WTC11 (cell line): Measurements from ENCODE around the gene OSCP1. TPM values are rescaled to one million over a fixed set of nuclear protein-coding genes. Genes with fewer than 3 reads are reported as not detected.

Experiments
- ATAC-seq: fragments of 200-7000 bp; cut with Tn5 transposase; 2 replicates; pipeline ENCODE4 v1.10.0; 2021; ENCODE audit warnings: mild to moderate bottlenecking, moderate library complexity
- CTCF ChIA-PET: fragments of 300-600 bp; sonication (Branson Sonifier 250); formaldehyde crosslinking; loops from one replicate; lab custom pipeline; 2021; ENCODE audit warnings: antibody characterized with exemption; lab: Charles Lee
- POLR2A ChIA-PET: fragments of 350-600 bp; sonication (Branson Sonifier 250); formaldehyde crosslinking; loops from one replicate; lab custom pipeline; 2021; ENCODE audit warnings: antibody characterized with exemption; lab: Charles Lee
- DNase-seq: peaks from one replicate; pipeline ENCODE4 v3.0.0; 2021; ENCODE audit warnings: low spot score
- H3K27ac Mint-ChIP-seq: 2 replicates; pipeline ENCODE4 v1.8.0; 2021; ENCODE audit warnings: mixed read lengths
- H3K27me3 Mint-ChIP-seq: 2 replicates; pipeline ENCODE4 v1.8.0; 2021; ENCODE audit warnings: low read depth, mild to moderate bottlenecking, moderate library complexity, mixed read lengths
- H3K36me3 Mint-ChIP-seq: 2 replicates; pipeline ENCODE4 v1.8.0; 2021; ENCODE audit warnings: mixed read lengths
- H3K4me1 Mint-ChIP-seq: 2 replicates; pipeline ENCODE4 v1.8.0; 2022; ENCODE audit warnings: mixed read lengths
- H3K4me3 Mint-ChIP-seq: 2 replicates; pipeline ENCODE4 v1.8.0; 2021; ENCODE audit warnings: mild to moderate bottlenecking, moderate library complexity, mixed read lengths
- H3K9me3 Mint-ChIP-seq: 2 replicates; pipeline ENCODE4 v1.8.0; 2021; ENCODE audit warnings: mixed read lengths
- CREB1 ChIP-seq: sonication (generic); formaldehyde crosslinking; IDR thresholded peaks from 2 replicates; pipeline ENCODE4 v1.8.0; 2023; ENCODE audit warnings: mild to moderate bottlenecking, missing genetic modification reagents
- CREM ChIP-seq: sonication (generic); formaldehyde crosslinking; IDR thresholded peaks from 2 replicates; pipeline ENCODE4 v1.8.1; 2022; ENCODE audit warnings: mild to moderate bottlenecking, missing genetic modification reagents, moderate library complexity
- EMX1 ChIP-seq: fragments of 250-450 bp; sonication (Bioruptor Pico); IDR thresholded peaks from 2 replicates; pipeline ENCODE4 v1.8.0; 2021; ENCODE audit warnings: mild to moderate bottlenecking
- ETV6 ChIP-seq: sonication (generic); formaldehyde crosslinking; IDR thresholded peaks from 2 replicates; pipeline ENCODE4 v1.8.1; 2022; ENCODE audit warnings: mild to moderate bottlenecking, missing genetic modification reagents
- KAT7 ChIP-seq: sonication (generic); formaldehyde crosslinking; IDR thresholded peaks from 2 replicates; pipeline ENCODE4 v1.8.1; 2023; ENCODE audit warnings: missing genetic modification reagents, mild to moderate bottlenecking, borderline replicate concordance
- NFE2L1 ChIP-seq: sonication (generic); formaldehyde crosslinking; IDR thresholded peaks from 2 replicates; pipeline ENCODE4 v1.8.1; 2023; ENCODE audit warnings: missing genetic modification reagents
- NFYB ChIP-seq: sonication (generic); formaldehyde crosslinking; conservative IDR thresholded peaks from 2 replicates; pipeline ENCODE4 v1.8.0; 2022; ENCODE audit warnings: low read depth, missing genetic modification reagents
- NR1H2 ChIP-seq: sonication (generic); formaldehyde crosslinking; IDR thresholded peaks from 2 replicates; pipeline ENCODE4 v1.9.0; 2021; ENCODE audit warnings: mild to moderate bottlenecking, moderate library complexity, missing genetic modification reagents
- ZNF317 ChIP-seq: sonication (generic); formaldehyde crosslinking; IDR thresholded peaks from 2 replicates; pipeline ENCODE4 v1.8.1; 2023; ENCODE audit warnings: low read depth, mild to moderate bottlenecking, moderate library complexity, missing genetic modification reagents, borderline replicate concordance
- total RNA-seq: library from RNA; stranded (reverse); gene quantifications from 3 replicates; pipeline ENCODE4 v1.2.3, GENCODE V29; 2021
- TF ChIP-seq, protein P1 (sequence below): sonication (generic); formaldehyde crosslinking; IDR thresholded peaks from 2 replicates; pipeline ENCODE4 v1.8.1; 2023; ENCODE audit warnings: mild to moderate bottlenecking, moderate library complexity, missing genetic modification reagents
- TF ChIP-seq, protein P2 (sequence below): fragments of 250-450 bp; sonication (Bioruptor Pico); conservative IDR thresholded peaks from 2 replicates; pipeline ENCODE4 v1.9.0; 2021; ENCODE audit warnings: mild to moderate bottlenecking
- TF ChIP-seq, protein P3 (sequence below): sonication (generic); formaldehyde crosslinking; IDR thresholded peaks from 2 replicates; pipeline ENCODE4 v1.8.1; 2023; ENCODE audit warnings: mild to moderate bottlenecking, missing genetic modification reagents
- TF ChIP-seq, protein P4 (sequence below): fragments of 250-450 bp; sonication (Bioruptor Pico); IDR thresholded peaks from 2 replicates; pipeline ENCODE4 v1.9.0; 2021; ENCODE audit warnings: mild to moderate bottlenecking
- TF ChIP-seq, protein P5 (sequence below): sonication (generic); formaldehyde crosslinking; IDR thresholded peaks from 2 replicates; pipeline ENCODE4 v1.8.1; 2022; ENCODE audit warnings: mild to moderate bottlenecking, missing genetic modification reagents, moderate library complexity, borderline replicate concordance
- TF ChIP-seq, protein P6 (sequence below): sonication (generic); formaldehyde crosslinking; IDR thresholded peaks from 2 replicates; pipeline ENCODE4 v1.8.1; 2023; ENCODE audit warnings: mild to moderate bottlenecking, missing genetic modification reagents, borderline replicate concordance
- TF ChIP-seq, protein P7 (sequence below): sonication (generic); formaldehyde crosslinking; IDR thresholded peaks from 2 replicates; pipeline ENCODE4 v1.8.0; 2022; ENCODE audit warnings: missing genetic modification reagents

Gene OSCP1
- total RNA-seq, 1 experiment from 2014 or later, result 1.7 TPM

DNA sequence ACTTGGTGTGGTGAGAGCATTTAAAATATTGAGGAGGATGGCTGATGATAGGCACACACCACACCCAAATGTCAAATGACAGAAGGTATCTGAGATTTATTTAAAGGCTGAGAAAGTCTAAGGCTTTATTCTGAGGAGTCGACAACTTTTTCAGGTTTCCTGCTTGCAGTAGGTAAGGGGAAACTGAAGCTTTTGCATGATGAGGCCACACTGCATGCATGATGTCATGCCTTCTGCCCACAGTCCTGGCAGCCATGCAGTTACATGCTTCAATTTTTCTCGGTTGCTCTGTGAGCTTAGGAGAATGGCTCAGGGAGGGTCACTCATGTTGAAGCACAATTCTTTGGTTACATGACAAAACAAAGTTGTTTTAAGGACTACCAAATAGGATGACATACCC lies 7.0 kb downstream of the OSCP1 start (continued):
- TF ChIP-seq, protein P1, sequence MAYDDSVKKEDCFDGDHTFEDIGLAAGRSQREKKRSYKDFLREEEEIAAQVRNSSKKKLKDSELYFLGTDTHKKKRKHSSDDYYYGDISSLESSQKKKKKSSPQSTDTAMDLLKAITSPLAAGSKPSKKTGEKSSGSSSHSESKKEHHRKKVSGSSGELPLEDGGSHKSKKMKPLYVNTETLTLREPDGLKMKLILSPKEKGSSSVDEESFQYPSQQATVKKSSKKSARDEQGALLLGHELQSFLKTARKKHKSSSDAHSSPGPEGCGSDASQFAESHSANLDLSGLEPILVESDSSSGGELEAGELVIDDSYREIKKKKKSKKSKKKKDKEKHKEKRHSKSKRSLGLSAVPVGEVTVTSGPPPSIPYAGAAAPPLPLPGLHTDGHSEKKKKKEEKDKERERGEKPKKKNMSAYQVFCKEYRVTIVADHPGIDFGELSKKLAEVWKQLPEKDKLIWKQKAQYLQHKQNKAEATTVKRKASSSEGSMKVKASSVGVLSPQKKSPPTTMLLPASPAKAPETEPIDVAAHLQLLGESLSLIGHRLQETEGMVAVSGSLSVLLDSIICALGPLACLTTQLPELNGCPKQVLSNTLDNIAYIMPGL (CRISPR knock-in tag), result no peak
- TF ChIP-seq, all 79 proteins: peak for 0

DNA sequence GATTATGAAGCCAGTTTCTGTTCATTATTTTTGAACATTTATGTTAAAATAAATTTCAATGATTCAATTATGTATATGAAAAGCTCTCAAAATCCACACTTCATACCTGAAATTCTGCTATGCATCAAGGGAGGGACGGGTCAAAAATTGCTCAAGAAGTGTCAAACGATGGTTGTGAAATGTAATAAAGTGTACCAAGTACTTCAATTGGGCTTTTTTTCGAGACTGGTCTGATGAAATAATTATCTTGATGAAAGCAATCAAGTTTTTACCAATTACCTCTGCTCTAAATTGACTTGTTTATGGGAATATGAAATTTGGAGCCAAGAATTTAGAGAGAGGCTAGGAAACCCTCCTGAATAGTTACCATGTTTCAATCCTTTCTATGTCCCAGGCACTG lies 7.9 kb downstream of the OSCP1 start:
- Mint-ChIP-seq H3K27ac (no peak overlapping the region), H3K36me3 (no peaks in the 10 kb centered on the region), H3K9me3 (no peaks in the 10 kb centered on the region), H3K4me1 (peaks cover 21% of the 10 kb centered on the region), H3K4me3 (no peak overlapping the region), H3K27me3 (no peaks in the 10 kb centered on the region)
- TF ChIP-seq, protein P2, sequence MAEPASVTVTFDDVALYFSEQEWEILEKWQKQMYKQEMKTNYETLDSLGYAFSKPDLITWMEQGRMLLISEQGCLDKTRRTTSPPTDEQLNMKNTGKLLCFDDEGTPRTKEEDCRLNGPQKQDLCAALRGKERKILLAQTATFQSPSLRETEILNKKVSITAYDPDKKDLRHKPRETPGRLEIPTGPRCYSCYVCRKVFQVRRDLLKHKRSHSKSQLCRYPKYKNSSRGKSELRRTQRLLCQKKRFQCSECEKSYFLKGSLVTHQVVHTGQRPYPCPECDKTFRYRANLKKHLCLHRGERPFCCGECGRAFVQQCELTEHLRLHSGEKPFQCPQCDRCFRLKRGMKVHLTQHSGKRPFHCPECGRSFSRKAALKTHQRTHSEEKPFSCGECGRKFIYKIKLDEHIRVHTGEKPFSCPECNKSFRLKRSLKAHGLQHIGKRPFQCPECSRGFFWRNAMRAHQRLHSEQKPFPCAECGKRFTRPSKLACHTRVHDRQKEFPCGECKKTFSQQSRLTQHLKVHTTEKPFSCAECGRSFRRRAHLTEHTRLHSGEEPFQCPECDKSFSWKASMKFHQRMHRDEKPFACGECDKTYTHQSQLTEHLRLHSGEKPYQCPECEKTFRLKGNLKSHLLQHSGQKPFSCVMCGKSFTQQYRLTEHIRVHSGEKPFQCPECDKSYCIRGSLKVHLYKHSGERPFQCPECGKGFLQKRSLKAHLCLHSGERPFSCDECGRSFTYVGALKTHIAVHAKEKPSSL (CRISPR knock-in tag), result no peak
- TF ChIP-seq CREB1 (CRISPR knock-in tag) (no peak), NFE2L1 (CRISPR knock-in tag) (no peak), KAT7 (CRISPR knock-in tag) (no peak), EMX1 (no peak), ZNF317 (CRISPR knock-in tag) (no peak), ETV6 (CRISPR knock-in tag) (no peak), NFYB (no peak), CREM (no peak), NR1H2 (no peak)
- TF ChIP-seq, protein P3, sequence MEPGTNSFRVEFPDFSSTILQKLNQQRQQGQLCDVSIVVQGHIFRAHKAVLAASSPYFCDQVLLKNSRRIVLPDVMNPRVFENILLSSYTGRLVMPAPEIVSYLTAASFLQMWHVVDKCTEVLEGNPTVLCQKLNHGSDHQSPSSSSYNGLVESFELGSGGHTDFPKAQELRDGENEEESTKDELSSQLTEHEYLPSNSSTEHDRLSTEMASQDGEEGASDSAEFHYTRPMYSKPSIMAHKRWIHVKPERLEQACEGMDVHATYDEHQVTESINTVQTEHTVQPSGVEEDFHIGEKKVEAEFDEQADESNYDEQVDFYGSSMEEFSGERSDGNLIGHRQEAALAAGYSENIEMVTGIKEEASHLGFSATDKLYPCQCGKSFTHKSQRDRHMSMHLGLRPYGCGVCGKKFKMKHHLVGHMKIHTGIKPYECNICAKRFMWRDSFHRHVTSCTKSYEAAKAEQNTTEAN (CRISPR knock-in tag), result no peak
- TF ChIP-seq, protein P4, sequence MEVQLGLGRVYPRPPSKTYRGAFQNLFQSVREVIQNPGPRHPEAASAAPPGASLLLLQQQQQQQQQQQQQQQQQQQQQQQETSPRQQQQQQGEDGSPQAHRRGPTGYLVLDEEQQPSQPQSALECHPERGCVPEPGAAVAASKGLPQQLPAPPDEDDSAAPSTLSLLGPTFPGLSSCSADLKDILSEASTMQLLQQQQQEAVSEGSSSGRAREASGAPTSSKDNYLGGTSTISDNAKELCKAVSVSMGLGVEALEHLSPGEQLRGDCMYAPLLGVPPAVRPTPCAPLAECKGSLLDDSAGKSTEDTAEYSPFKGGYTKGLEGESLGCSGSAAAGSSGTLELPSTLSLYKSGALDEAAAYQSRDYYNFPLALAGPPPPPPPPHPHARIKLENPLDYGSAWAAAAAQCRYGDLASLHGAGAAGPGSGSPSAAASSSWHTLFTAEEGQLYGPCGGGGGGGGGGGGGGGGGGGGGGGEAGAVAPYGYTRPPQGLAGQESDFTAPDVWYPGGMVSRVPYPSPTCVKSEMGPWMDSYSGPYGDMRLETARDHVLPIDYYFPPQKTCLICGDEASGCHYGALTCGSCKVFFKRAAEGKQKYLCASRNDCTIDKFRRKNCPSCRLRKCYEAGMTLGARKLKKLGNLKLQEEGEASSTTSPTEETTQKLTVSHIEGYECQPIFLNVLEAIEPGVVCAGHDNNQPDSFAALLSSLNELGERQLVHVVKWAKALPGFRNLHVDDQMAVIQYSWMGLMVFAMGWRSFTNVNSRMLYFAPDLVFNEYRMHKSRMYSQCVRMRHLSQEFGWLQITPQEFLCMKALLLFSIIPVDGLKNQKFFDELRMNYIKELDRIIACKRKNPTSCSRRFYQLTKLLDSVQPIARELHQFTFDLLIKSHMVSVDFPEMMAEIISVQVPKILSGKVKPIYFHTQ, result no peak
- TF ChIP-seq, protein P5, sequence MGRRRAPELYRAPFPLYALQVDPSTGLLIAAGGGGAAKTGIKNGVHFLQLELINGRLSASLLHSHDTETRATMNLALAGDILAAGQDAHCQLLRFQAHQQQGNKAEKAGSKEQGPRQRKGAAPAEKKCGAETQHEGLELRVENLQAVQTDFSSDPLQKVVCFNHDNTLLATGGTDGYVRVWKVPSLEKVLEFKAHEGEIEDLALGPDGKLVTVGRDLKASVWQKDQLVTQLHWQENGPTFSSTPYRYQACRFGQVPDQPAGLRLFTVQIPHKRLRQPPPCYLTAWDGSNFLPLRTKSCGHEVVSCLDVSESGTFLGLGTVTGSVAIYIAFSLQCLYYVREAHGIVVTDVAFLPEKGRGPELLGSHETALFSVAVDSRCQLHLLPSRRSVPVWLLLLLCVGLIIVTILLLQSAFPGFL, result no peak
- TF ChIP-seq, protein P6, sequence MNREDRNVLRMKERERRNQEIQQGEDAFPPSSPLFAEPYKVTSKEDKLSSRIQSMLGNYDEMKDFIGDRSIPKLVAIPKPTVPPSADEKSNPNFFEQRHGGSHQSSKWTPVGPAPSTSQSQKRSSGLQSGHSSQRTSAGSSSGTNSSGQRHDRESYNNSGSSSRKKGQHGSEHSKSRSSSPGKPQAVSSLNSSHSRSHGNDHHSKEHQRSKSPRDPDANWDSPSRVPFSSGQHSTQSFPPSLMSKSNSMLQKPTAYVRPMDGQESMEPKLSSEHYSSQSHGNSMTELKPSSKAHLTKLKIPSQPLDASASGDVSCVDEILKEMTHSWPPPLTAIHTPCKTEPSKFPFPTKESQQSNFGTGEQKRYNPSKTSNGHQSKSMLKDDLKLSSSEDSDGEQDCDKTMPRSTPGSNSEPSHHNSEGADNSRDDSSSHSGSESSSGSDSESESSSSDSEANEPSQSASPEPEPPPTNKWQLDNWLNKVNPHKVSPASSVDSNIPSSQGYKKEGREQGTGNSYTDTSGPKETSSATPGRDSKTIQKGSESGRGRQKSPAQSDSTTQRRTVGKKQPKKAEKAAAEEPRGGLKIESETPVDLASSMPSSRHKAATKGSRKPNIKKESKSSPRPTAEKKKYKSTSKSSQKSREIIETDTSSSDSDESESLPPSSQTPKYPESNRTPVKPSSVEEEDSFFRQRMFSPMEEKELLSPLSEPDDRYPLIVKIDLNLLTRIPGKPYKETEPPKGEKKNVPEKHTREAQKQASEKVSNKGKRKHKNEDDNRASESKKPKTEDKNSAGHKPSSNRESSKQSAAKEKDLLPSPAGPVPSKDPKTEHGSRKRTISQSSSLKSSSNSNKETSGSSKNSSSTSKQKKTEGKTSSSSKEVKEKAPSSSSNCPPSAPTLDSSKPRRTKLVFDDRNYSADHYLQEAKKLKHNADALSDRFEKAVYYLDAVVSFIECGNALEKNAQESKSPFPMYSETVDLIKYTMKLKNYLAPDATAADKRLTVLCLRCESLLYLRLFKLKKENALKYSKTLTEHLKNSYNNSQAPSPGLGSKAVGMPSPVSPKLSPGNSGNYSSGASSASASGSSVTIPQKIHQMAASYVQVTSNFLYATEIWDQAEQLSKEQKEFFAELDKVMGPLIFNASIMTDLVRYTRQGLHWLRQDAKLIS, result no peak
- TF ChIP-seq, protein P7, sequence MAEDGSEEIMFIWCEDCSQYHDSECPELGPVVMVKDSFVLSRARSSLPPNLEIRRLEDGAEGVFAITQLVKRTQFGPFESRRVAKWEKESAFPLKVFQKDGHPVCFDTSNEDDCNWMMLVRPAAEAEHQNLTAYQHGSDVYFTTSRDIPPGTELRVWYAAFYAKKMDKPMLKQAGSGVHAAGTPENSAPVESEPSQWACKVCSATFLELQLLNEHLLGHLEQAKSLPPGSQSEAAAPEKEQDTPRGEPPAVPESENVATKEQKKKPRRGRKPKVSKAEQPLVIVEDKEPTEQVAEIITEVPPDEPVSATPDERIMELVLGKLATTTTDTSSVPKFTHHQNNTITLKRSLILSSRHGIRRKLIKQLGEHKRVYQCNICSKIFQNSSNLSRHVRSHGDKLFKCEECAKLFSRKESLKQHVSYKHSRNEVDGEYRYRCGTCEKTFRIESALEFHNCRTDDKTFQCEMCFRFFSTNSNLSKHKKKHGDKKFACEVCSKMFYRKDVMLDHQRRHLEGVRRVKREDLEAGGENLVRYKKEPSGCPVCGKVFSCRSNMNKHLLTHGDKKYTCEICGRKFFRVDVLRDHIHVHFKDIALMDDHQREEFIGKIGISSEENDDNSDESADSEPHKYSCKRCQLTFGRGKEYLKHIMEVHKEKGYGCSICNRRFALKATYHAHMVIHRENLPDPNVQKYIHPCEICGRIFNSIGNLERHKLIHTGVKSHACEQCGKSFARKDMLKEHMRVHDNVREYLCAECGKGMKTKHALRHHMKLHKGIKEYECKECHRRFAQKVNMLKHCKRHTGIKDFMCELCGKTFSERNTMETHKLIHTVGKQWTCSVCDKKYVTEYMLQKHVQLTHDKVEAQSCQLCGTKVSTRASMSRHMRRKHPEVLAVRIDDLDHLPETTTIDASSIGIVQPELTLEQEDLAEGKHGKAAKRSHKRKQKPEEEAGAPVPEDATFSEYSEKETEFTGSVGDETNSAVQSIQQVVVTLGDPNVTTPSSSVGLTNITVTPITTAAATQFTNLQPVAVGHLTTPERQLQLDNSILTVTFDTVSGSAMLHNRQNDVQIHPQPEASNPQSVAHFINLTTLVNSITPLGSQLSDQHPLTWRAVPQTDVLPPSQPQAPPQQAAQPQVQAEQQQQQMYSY, result no peak
- no peak for DNase-seq
- ATAC-seq, result no peak
- ChIA-PET CTCF (no interaction called here), POLR2A (interaction anchor here (0.7 kb wide), 1 partner anchor 292 kb away, joined by 4 read pairs; no protein-coding TSS in a partner anchor)
